HEK293T (cell line): ENCODE results near the gene SMIM29.

Experiments
- ARNT ChIP-seq: fragments of 450-650 bp; IDR thresholded peaks from 2 replicates; pipeline ENCODE4 v1.6.1; 2017; ENCODE audit warnings: mild to moderate bottlenecking
- BHLHE40 ChIP-seq: fragments of 450-650 bp; IDR thresholded peaks from 2 replicates; pipeline ENCODE4 v1.6.1; 2016; ENCODE audit warnings: mild to moderate bottlenecking, moderate library complexity, borderline replicate concordance
- CTBP1 ChIP-seq: fragments of 450-650 bp; IDR thresholded peaks from 2 replicates; pipeline ENCODE4 v1.6.1; 2016; ENCODE audit warnings: borderline replicate concordance
- ELF4 ChIP-seq: fragments of 450-650 bp; IDR thresholded peaks from 2 replicates; pipeline ENCODE4 v1.6.1; 2017; ENCODE audit warnings: antibody characterized with exemption
- FOXK2 ChIP-seq: fragments of 450-650 bp; IDR thresholded peaks from 2 replicates; pipeline ENCODE4 v1.6.1; 2016; ENCODE audit warnings: mild to moderate bottlenecking
- FOXM1 ChIP-seq: fragments of 450-650 bp; IDR thresholded peaks from 2 replicates; pipeline ENCODE4 v1.6.1; 2017; ENCODE audit warnings: mild to moderate bottlenecking, borderline replicate concordance
- HDGF ChIP-seq: fragments of 450-650 bp; IDR thresholded peaks from 2 replicates; pipeline ENCODE4 v1.6.1; 2017; ENCODE audit warnings: antibody characterized with exemption, borderline replicate concordance
- LEF1 ChIP-seq: fragments of 450-650 bp; IDR thresholded peaks from 2 replicates; pipeline ENCODE4 v1.6.1; 2017; ENCODE audit warnings: mild to moderate bottlenecking, borderline replicate concordance
- NFRKB ChIP-seq: fragments of 450-650 bp; IDR thresholded peaks from 2 replicates; pipeline ENCODE4 v1.6.1; 2016; ENCODE audit warnings: mild to moderate bottlenecking, moderate library complexity
- PKNOX1 ChIP-seq: fragments of 450-650 bp; IDR thresholded peaks from 2 replicates; pipeline ENCODE4 v1.6.1; 2016
- SP1 ChIP-seq: fragments of 450-650 bp; IDR thresholded peaks from 2 replicates; pipeline ENCODE4 v1.6.1; 2017
- SUZ12 ChIP-seq: fragments of 450-650 bp; IDR thresholded peaks from 2 replicates; pipeline ENCODE4 v1.6.1; 2016; ENCODE audit warnings: mild to moderate bottlenecking
- ZNF384 ChIP-seq: fragments of 450-650 bp; IDR thresholded peaks from 2 replicates; pipeline ENCODE4 v1.6.1; 2016

GRCh38 chr6:34223956-34224940, 24.6 kb downstream of the SMIM29 start:
- TF ChIP-seq FOXM1 (no peak), SUZ12 (no peak), FOXK2 (no peak), NFRKB (no peak), LEF1 (no peak), SP1 (no peak), CTBP1 (no peak), BHLHE40 (no peak), ELF4 (no peak), ARNT (no peak), PKNOX1 (no peak), HDGF (no peak), ZNF384 (no peak)
